ENCODE data around the gene ANTXRL. TPM values are rescaled to one million over a fixed set of nuclear protein-coding genes. Genes with fewer than 3 reads are reported as not detected.

Gene ANTXRL
- total RNA-seq, 1 donor from 2014 or later, result not detected

DNA sequence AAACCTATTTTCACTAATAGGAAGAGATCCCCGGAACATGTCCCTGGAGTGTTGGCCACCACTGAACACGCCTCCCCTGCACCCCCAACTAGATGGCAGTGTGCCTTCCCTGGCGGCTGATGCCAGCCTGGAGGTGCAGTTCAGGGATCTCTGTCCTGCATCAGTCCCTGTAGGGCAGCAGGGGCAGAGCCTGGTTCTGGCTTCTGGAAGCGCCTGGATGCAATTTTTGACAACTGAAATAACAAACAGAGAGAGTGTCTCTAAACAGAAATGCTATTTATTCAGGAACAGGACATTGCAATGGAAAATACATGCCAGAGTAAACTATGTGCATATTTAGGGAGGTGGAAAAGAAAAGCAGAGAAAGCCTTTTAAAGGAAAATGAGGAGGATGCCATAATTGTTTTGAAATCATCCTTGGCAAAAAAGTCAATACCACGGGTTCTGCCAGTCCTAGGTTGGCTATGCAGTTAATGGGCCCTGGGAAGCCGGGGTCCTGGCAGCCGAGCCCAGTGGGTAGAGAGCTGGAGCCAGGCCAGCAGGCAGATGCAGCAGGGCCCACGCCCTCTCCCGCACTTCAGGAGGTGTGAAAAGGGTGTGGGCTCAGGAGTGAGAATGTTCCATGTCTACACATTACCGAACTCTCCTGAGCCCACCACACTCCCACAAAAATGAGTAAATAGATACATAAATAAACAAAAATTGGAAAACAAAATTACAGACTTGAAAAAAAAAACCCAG, 18.5 kb downstream of the ANTXRL start:
- no peak overlapping the region for H3K27ac Mint-ChIP-seq (ENCODE audit: unreplicated experiment)
- H3K4me1 Mint-ChIP-seq (ENCODE audit: unreplicated experiment), result peaks cover 2% of the 10 kb centered on the region
- no peaks in the 10 kb centered on the region for H3K9me3 Mint-ChIP-seq (ENCODE audit: unreplicated experiment)
- H3K36me3 Mint-ChIP-seq (ENCODE audit: low read depth, unreplicated experiment), result no peaks in the 10 kb centered on the region
- peaks cover 4% of the 10 kb centered on the region for H3K27me3 Mint-ChIP-seq (ENCODE audit: unreplicated experiment)
- no peak for DNase-seq (ENCODE audit: low spot score)
- H3K4me3 Mint-ChIP-seq (ENCODE audit: unreplicated experiment), result no peak overlapping the region
- TF ChIP-seq CTCF (IDR thresholded peaks at IDR 0.05; ENCODE audit: unreplicated experiment), result no peak

- TF ChIP-seq CTCF (IDR thresholded peaks at IDR 0.05; ENCODE audit: unreplicated experiment), result no peak
- Mint-ChIP-seq H3K36me3 (ENCODE audit: low read depth, unreplicated experiment) (no peaks in the 10 kb centered on the region), H3K4me3 (ENCODE audit: unreplicated experiment) (no peak overlapping the region), H3K27me3 (ENCODE audit: unreplicated experiment) (peaks cover 4% of the 10 kb centered on the region), H3K9me3 (ENCODE audit: unreplicated experiment) (no peaks in the 10 kb centered on the region), H3K4me1 (ENCODE audit: unreplicated experiment) (no peaks in the 10 kb centered on the region), H3K27ac (ENCODE audit: unreplicated experiment) (peak overlapping the region; percentile 11)
- DNase-seq (ENCODE audit: low spot score), result no peak
Measured at GRCh38 chr10:46305986-46306385, 19.2 kb downstream of the ANTXRL start.

GRCh38 chr10:46306516-46307184, 19.9 kb downstream of the ANTXRL start:
- H3K36me3 Mint-ChIP-seq (ENCODE audit: low read depth, unreplicated experiment), result no peaks in the 10 kb centered on the region
- H3K4me1 Mint-ChIP-seq (ENCODE audit: unreplicated experiment), result no peaks in the 10 kb centered on the region
- H3K27ac Mint-ChIP-seq (ENCODE audit: unreplicated experiment), result peak overlapping the region; percentile 11
- no peak for DNase-seq (ENCODE audit: low spot score)
- H3K27me3 Mint-ChIP-seq (ENCODE audit: unreplicated experiment), result peaks cover 6% of the 10 kb centered on the region
- no peak for TF ChIP-seq CTCF (IDR thresholded peaks at IDR 0.05; ENCODE audit: unreplicated experiment)
- no peaks in the 10 kb centered on the region for H3K9me3 Mint-ChIP-seq (ENCODE audit: unreplicated experiment)
- no peak overlapping the region for H3K4me3 Mint-ChIP-seq (ENCODE audit: unreplicated experiment)

DNA sequence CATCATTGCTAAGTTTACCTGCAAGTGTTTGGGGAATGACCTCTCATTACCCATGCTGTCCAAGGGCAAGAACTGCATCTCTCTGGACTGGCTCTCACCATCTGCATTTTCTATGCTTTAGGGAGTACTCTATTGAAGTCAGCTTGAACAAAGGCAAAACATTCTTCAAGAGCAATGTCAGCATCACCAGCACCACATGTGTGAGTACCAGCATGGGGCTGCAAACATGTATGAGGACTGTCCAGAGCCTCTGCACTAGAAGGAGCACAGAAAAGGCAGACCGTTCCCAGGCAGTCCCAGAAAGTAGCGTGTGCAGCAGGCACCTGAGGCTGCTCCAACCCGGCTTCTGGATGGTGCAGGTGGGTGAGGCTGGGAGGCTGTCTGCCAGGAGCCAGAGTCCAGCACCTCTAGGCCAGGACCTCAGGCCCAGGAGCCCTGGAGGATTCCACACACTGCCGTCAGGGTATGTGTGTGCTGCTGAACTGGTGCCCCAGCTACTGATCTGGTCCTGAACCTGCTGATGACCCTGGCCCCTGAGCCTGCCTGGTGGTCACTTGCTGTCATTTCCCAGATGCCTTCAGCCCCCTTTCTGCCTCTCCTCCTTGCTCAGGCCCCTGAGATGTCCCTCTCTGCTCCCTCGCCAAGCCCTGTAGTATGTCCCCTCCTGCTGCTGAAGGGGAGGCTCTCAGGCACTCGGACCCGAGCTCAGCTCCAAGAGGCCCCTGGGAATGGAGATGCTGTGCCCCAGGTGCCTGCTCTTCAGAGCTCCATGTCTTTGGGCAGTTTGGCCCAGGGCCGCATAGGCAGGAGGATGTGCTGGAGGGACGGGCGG, 20.7 kb downstream of the ANTXRL start:
- TF ChIP-seq CTCF (IDR thresholded peaks at IDR 0.05; ENCODE audit: unreplicated experiment), result no peak
- no peaks in the 10 kb centered on the region for H3K36me3 Mint-ChIP-seq (ENCODE audit: low read depth, unreplicated experiment)
- H3K9me3 Mint-ChIP-seq (ENCODE audit: unreplicated experiment), result no peaks in the 10 kb centered on the region
- no peak overlapping the region for H3K4me3 Mint-ChIP-seq (ENCODE audit: unreplicated experiment)
- no peaks in the 10 kb centered on the region for H3K4me1 Mint-ChIP-seq (ENCODE audit: unreplicated experiment)
- peaks cover 6% of the 10 kb centered on the region for H3K27me3 Mint-ChIP-seq (ENCODE audit: unreplicated experiment)
- no peak for DNase-seq (ENCODE audit: low spot score)
- no peak overlapping the region for H3K27ac Mint-ChIP-seq (ENCODE audit: unreplicated experiment)

Measured in endothelial cell (in vitro differentiated cells).